Hypothalamus (tissue), 51 donors: Measurements from ENCODE around the gene GNB5.
"Not testable (repeated sequence)": the region's sequence is repeated elsewhere in the genome, so short reads cannot be mapped to it uniquely, and the experiment has no call there.

ENCODE experiments used
- DNase-seq, 51 donors: peaks; one replicate each; lab custom pipeline; 2025; lab: John Stamatoyannopoulos, UW

GNB5 gene

DNA sequence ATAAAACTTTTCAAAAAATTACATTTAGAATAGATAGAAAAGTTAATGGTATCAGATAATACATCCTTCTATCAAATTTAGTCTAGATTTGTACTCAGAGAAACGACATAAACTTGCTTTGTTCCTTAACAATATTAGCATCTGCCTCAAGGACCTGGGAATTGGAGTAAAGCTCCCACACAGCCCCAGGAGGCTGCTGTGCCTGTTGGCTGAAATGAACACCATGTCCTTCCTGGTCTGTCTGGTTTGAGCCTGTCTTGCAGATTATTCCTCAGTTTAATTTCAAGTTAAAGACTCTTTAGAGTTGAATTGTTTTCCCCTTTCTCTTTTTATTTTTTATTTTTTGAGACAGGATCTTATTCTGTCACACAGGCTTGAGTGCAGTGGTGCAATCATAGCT is 19.4 kb downstream of the GNB5 start:
- no peak for DNase-seq

DNA sequence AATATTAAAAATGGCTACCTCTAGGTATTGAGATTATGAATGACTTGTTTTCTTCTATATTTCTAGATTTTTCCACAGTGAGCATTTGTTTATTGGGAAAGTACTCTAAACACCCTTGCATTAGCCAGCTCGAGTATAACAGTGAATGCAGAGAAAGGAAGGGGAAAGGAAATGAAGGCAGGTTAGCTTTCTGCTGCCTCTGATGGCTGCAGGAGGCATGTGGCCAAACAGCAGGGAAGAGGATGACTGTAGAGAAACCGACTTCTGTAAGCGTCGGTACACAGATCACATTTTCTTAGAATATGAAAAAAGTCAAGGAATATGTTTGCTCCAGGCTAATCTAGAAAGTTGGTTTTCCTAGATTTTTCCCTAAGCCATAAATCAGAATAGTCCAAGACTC is 19.8 kb downstream of the GNB5 start:
- no peak for DNase-seq

DNA sequence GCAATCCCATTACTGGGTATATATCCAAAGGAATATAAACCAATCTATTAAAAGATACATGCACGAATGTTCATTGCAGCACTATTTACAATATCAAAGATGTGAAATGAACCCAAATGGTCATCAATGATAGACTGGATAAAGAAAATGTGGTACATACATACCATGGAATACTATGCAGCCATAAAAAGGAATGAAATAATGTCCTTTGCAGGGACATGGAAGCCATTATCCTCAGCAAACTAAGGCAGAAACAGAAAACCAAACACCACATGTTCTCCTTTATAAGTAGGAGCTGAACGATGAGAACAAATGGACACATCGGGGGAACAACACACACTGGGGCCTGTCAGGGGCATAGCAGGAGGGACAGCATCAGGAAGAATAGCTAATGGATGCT is 21.0 kb downstream of the GNB5 start:
- DNase-seq, result not testable (repeated sequence)

DNA sequence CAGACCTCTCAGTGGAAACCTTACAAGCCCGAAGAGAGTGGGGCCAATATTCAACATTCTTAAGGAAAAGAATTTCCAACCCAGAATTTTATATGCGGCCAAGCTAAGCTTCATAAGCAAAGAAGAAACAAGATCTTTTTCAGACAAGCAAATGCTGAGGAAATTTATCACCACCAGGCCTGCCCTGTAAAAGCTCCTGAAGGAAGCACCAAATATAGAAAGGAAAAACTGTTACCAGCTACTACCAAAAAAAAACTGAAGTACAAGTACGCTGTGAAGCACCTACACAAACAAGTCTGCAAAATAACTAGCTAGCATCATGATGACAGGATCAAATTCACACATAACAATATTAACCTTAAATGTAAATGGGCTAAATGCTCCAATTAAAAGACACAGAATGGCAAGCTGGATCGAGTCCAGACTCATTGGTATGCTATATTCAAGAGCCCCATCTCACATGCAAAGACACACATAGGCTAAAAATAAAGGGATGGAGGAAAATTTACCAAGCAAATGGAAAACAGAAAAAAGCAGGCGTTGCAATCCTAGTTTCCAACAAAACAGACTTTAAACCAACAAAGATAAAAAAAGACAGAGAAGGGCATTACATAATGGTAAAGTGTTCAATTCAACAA is 25.6 kb downstream of the GNB5 start:
- DNase-seq, result not testable (repeated sequence)

DNA sequence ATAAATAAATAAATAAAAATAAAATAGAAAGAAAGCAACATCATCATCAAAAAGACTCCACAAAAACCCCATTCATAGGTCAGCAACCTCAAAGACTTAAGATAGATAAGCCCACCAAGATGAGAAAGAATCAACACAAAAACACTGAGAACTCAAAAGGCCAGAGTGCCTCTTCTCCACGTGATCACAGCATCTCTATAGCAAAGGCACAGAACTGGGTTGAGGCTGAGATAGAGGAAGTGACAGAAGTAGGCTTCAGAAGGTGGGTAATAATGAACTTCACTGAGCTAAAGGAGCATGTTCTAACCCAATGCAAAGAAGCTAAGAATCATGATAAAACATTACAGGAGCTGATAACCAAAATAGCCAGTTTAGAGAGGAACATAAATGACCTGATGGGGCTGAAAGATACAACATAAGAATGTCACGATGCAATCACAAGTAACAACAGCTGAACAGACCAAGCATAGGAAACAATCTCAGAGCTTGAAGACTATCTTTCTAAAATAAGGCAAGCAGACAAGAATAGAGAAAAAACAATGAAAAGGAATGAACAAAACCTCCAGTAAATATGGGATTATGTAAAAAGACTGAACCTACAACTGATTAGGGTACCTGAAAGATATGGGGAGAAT is 26.4 kb downstream of the GNB5 start:
- DNase-seq, result no peak

DNA sequence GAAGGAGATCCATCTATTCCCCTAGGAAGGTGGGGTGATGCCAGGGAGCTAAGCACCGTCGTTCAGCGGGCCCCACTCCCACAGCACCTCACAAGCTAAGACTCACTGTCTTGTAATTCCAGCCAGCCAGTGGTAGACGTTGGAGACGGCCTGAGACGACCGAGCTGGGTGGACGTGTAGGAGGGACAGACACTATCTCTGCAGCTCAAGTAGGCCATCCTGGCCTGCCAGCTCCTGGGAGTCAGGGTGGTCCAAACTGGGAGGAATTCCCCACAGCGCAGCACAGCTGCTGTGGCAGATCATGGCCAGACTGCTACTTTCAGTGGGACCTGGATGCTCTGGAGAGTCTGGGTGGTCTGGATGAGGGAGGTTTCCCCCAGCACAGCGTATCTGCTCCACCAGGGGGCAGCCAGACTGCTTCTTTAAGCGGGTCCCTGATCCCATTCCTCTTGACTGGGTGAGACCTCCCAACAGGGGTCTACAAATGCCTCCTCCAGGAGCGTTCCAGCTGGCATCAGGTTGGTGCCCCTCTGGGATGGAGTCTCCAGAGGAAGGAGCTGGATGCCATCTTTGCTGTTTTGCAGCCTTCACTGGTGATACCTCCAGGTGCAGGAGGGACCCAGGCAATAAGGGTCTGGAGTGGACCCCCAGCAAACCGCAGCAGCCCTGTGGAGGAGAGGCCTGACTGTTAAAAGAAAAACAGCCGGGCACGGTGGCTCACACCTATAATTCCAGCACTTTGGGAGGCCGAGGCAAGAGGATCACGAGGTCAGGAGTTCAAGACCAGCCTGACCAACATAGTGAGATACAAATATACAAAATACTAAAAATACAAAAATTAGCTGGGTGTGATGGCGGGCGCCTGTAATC is 27.6 kb downstream of the GNB5 start:
- no peak for DNase-seq

DNA sequence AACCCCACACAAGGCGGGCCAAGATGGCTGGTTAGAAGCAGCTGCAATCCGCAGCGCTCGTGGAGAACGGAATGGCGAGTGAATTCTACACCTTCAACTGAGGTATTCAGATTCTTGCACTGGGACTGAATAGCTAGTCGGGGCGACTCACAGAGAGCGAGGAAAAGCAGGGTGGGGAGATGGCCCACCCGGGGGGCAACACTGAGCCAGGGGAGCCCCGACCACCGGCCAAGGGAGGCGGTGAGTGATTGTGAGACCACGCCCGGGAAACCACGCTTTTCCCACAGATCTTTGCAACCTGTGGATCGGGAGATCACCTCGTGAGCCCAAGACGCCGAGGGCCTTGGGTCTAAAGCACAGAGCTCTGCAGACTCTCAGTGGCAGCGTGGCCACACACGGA is 28.3 kb downstream of the GNB5 start:
- no peak for DNase-seq

DNA sequence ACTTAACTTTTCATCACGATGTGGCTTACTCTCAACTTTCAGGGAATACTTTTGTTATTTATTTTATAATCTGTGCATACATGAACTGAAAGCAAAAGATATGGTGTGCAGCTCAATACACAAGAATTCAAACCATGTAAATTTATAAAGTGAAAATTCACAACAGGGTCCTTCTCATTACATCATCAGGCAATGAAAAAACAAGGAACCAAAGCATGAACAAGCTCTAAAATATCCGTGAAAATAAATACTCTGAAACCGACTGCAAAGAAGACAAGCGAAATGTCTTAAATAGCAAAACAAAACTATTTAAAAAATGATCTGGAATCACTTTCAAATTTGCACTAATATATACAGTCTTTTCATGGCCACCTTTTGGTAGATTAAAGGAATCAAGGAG is 28.9 kb downstream of the GNB5 start:
- DNase-seq, result no peak

DNA sequence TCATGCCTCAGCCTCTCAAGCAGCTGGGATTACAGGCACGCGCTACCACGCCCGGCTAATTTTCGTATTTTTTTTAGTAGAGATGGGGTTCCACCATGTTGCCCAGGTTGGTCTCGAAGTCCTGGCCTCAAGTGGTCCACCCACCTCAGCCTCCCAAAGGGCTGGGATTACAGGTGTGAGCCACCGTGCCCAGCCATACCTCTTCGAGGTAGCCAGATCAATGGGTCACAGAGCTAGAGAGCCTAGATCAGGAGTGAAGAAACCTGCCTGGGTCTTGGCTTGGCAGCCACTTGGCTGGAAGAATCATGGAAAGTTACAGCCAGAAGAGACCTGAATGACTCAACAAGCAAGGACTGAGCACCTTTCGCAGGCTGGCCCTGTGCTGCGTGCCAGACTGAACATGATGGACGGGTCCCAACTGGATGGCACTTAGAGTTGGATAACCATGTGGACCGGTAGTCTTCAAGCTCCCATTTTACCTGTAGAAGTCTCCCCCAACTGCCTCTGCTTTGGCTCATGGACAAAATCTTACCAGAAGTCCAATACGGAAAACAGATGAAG is 29.7 kb downstream of the GNB5 start:
- no peak for DNase-seq

DNA sequence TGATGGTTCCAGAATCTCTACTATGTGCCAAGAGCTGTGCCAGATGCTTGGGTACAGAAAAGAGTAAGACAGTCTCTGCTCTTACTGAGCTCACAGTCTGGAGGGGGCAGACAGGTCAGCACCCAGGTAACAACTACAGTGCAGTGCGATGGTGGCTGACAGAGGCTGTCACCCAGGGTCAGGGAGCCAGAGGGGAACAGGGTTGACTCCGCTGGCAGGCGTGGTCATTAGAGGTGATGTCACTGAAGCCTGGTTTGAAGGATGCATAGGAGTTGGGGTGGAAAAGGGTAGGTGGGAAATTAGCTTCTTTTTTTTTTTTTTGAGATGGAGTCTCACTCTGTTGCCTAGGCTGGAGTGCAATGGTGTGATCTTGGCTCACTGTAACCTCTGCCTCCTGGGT is 31.5 kb downstream of the GNB5 start:
- DNase-seq, result no peak

DNA sequence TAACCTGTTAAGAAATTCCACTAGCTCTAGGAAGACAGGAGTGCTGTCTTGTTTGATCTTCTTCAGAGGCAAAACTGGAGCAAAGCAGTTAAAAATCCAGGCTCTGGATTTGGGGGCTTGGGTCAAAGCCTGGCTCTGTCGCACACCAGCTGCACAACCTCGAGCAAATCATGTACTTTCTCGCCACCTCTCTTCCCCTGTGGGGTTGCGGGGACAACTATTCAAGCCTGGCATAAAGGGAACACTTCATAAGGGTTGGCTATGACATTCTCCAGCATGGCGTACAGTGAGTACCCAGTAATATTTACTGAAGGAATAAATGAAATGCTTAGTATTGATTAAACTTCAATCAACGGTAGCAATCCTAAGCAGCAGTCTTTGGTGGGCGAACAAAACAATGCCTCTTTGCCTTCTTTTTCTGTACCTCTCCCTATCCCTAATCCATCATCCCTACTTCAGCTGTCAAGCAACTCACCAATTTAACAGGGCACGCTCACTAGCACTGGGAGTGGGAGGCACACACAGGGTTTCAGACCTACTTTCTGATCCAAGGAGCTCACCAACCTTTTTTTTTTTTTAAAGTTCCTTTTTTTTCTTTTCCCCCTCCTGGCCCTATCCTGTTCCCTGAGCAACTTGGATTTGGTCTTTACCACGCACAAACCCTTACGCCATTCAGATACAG is 33.0 kb downstream of the GNB5 start:
- DNase-seq, result no peak

DNA sequence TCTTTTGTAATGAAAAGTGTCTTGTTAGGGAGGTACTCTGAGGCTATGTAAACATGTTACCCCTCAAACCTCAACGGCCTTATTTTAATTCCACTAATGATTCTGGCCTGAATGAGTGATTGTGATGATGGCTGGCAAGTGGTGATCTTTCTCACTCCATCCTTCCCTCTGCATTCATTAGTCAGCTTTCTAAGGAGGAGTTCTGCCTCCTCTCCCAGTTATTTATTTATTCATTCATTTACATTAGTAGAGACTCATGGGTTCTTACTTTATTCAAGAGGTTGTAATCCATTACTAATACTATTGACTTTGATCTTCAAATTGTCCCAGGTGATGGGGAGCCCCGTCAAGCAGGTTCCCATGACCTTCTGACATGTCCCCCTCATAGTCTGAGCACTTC is 35.3 kb downstream of the GNB5 start:
- no peak for DNase-seq

DNA sequence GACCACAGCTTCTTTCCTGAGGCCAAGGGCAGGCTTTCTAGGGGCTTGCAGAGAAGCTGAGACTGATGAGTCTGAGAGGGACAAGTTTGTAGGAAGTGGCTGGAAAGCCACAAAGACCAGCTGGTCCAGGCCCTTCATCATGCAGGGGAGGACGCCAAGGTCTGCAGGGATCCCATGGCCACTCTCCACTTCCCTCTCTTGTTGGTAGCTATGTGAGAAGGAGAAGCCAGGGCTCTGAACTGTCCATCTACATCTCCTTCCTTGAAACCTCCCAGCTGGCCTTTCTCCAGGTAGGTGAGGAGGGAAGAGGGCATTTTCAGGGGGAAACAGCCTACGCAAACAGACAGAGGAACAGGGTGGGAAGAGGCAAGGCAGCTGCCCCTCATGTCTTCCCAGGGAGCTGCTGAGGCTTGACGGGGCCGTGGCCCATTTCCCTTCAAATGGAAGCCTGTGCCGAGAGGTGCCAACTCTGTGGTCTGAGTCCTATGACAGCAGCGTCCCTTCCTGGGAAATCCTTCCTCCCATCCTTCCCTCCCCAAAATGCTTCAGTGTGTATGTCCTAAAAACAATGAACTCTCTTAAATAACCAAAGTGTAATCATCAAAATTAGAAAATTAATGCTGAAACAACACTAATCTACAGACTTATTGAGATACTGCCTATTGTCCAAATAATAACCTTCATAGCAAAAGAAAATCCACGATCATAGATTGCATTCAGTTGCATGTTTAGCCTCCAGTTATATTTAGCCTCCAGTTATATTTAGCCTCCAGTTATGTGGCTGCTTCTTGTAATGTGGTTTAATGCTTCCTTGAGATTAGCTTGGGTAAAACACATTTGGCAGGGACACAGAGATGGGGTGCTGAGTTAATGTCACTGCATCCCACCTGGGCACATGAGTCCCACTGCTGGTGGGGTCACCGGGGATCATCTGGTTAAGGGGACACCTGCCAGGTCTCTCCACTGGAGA is 36.0 kb downstream of the GNB5 start:
- DNase-seq, result no peak

DNA sequence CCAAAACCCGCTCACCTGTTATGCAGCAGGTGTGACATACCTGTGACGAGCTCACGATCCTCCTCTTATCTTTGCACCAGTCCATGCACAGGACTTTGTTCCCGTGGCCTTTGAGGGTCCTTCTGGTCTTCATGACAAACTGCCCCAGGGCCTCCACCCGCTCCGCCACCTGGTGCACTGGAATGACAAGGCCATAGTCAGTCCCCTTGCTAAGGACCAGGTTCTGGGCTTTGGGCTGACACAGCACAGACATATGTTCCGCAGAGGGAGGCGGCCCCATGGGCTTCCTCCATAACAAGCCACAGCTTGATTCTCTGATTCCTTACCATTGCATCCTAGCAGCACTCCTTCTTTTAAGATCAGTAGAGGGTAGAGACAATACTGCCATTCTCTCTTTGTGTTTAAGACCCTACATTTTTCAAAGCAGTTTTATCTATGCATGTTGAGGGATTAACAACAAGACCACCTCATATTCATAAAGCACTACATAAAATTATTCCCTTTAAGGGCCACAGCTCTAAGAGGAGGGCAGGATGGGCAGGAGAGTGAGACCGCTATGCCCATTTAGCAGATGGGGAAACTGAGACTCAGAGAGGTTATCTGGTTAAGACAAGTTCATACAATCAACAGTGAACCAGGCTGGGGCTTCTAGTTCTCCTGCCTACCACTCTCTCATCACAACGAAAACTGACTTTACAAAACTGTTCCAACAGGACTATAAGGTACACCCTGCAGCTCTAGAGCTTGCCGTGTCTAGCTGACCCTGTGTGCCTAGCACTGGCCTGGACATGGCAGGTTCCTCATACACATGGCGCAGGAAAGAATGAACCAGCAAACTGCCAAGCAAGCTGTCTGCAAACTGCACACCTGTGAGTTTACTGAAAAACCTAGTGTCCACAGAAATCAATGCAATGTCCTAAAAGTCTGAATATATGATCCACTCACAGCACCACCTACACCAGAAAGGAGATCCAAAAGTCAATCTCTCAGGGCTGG is 37.0 kb downstream of the GNB5 start:
- no peak for DNase-seq

DNA sequence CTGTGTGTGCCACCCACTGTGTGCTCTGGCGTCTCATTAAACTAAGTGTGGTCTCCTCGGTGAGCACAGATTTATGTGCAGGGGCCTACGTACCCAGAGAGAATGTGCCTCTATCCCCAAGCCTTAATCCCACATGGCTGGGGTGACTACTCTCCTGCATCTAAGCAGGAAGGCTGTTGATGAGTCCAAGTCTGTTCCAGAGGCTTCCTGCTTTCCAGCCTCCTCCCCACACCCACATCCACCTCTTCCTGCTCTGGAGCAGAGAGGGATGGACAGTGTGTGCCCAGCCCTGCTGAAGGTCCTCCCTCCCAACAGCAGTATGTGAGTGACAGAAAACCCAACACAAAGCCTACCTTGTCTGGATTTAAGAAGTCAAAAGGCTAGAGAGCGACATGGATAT is 39.8 kb downstream of the GNB5 start:
- DNase-seq, result no peak

DNA sequence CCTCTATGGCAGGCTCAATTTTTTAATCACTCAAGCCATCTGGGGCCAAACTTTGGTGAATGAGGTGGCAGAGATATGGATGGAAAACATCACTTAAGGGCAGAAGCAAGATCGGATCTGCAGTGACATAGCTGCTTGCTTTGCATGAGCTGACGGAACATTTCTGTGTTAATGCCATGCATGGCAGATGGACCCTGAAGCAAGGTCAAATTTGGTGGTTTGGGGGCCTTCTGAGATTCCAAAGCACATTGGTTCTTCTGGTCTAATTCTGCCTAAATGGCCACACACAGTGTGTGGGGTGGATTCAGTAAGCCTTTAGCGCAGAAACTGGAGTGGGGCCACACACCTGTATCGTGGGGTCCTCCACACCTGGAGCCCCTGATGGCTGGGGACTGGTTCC is 40.3 kb downstream of the GNB5 start:
- DNase-seq, result no peak

DNA sequence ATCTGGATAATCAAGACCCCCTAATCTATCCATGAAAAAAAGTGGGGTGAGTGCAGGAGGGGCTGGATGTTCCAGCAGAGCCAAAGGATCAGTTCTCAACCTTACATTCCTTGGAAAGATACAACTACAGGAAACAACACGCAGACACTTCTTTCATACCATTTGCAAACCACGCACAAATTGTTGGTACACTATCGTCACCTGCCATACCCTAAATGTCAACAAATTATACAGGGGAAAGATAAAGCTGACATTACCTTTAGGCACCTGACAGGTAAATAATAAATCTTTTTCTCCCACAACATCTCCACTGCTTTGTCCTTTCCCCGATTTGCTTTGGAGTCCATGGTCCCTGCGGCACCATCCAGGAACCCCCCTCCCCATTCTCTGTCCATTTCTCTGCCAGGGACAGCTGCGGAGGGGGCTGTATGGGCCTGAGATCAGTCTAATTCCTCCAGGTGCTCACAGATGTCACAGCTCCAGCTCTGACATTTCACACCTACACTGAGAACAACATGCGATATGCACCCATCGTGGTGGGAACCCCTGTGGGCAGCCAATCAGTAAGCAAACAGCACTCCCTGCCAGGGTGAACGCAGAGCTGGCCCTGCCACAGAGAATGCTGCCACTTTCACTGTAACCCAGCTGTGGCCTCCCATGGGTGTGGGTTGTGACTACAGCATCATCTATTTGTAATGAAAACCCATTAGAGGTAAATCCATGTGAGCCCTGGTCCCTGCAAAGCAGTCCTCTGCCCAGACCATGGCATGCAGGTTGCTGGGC is 41.0 kb downstream of the GNB5 start:
- no peak for DNase-seq

DNA sequence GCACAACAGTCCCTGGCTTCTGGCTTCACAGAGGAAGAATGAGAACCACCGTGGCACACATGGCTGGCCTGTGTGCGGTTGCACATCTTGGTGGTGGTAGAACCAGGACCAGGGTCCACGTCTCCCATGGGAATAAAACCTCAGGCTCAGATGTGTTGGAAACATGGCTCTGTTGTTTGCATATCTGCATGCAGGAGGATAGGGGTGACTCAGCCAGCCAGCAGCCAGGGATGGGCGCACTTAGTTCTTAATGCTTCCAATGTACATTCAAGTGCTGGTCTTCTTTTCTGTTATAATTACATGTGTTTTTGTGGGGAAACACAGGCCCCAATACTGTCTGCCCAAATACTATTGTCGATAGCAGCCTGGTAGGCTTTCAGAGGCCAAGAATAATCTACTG is 42.8 kb downstream of the GNB5 start:
- DNase-seq, result no peak
